ENCODE data around the gene FBXL20. TPM values are rescaled to one million over a fixed set of nuclear protein-coding genes. Genes with fewer than 3 reads are reported as not detected.

The FBXL20 gene
- total and polyA plus RNA-seq, 10 of the 15 experiments (the other 5 are each of a cell fraction or from before 2014, with no cell fraction given): 1.2 to 8.3 (median 4.4) TPM

GRCh38 chr17:39208893-39209292 is 192.5 kb downstream of the FBXL20 start (continued):
- 0 out of 2 replicates have a peak, but pooled peaks have one; percentile 7 for TF ChIP-seq RUNX3 (IDR thresholded peaks at IDR 0.05; ENCODE audit: low read length)
- no peak for TF ChIP-seq PKNOX1 (IDR thresholded peaks at IDR 0.05)

GRCh38 chr17:39208136-39208535 is 193.3 kb downstream of the FBXL20 start:
- peaks cover 10% of the 10 kb centered on the region in 2 experiments for H3K36me3 ChIP-seq (ENCODE audit: control insufficient read depth in 2 of 2, insufficient read depth in 2 of 2, low read length in 1 of 2)
- no peak overlapping the region for H3K27ac ChIP-seq (ENCODE audit: control insufficient read depth, insufficient read depth)
- no peaks in the 10 kb centered on the region for H3K9me3 ChIP-seq (replicated peaks; ENCODE audit: control insufficient read depth, insufficient read depth, low read length)
- RAD21 ChIA-PET (ENCODE audit: unreplicated experiment): interaction anchor here (2.1 to 6.1 kb wide), 5 partner anchors 8 to 339 kb away, joined by 8 to 160 read pairs (median 18); partner anchors contain the start of gene RPL19
- no peaks in the 10 kb centered on the region for H3K79me2 ChIP-seq (ENCODE audit: control insufficient read depth, insufficient read depth, low read length)
- TF ChIP-seq RFX5 (IDR thresholded peaks at IDR 0.05; ENCODE audit: low read depth, low read length) (no peak), SP1 (IDR thresholded peaks at IDR 0.05; ENCODE audit: low read depth, low read length) (no peak), SREBF1 (IDR thresholded peaks at IDR 0.05; ENCODE audit: low read length) (no peak), RAD51 (IDR thresholded peaks at IDR 0.05) (no peak), POU2F2 (IDR thresholded peaks at IDR 0.05; ENCODE audit: borderline replicate concordance, low read depth, low read length) (no peak), STAT1 (conservative IDR thresholded peaks at IDR 0.05) (no peak), RCOR1 (conservative IDR thresholded peaks at IDR 0.05; ENCODE audit: low read depth, low read length) (no peak), IRF3 (IDR thresholded peaks at IDR 0.05) (no peak), ELK1 (IDR thresholded peaks at IDR 0.05; ENCODE audit: low read depth, low read length) (no peak), NR2C2 (IDR thresholded peaks at IDR 0.05; ENCODE audit: borderline replicate concordance, control insufficient read depth, insufficient read length, low read depth) (no peak), SMARCA5 (IDR thresholded peaks at IDR 0.05) (no peak), ZNF217 (IDR thresholded peaks at IDR 0.05) (no peak), CHD2 (IDR thresholded peaks at IDR 0.05; ENCODE audit: borderline replicate concordance, low read depth, low read length) (no peak), MTA2 (IDR thresholded peaks at IDR 0.05; ENCODE audit: low read depth) (no peak)
- peaks cover 27% of the 10 kb centered on the region for H3K4me1 ChIP-seq (ENCODE audit: control insufficient read depth, insufficient read depth, low read length)
- peaks cover 3% of the 10 kb centered on the region; the same call in 1 of the 2 replicates for H4K20me1 ChIP-seq (ENCODE audit: control insufficient read depth, insufficient read depth)
- no peak overlapping the region for H3K4me3 ChIP-seq
- no peak for FAIRE-seq
- H3K27me3 ChIP-seq (replicated peaks in 1 of 2; ENCODE audit: control insufficient read depth in 2 of 2, insufficient read depth in 2 of 2, low read length in 1 of 2): peaks cover 2 to 3% of the 10 kb centered on the region in 2 experiments; a peak in 1 of 4 replicates
- POLR2A ChIA-PET: interaction anchor here (0.6 to 2.7 kb wide), 4 partner anchors 8 to 563 kb away, joined by 3 to 11 read pairs (median 6); partner anchors contain the start of gene RPL19
- intact Hi-C loops (cut with micrococcal nuclease; ENCODE audit: unreplicated experiment): no loop called here
- CTCF ChIA-PET: interaction anchor here (0.6 to 10.9 kb wide), 11 partner anchors 13 to 415 kb away, joined by 3 to 658 read pairs (median 5); no protein-coding TSS in a partner anchor
- no peak for DNase-seq (ENCODE audit: low read depth, low spot score)
- no peak overlapping the region for H3K9ac ChIP-seq (ENCODE audit: control insufficient read depth, insufficient read depth, low read length)
- BruUV-seq (replicated peaks): no TSS peak
- peak overlapping the region; percentile 38 for H2AFZ ChIP-seq (ENCODE audit: control insufficient read depth, low read depth, low read length)
- peak; percentile 17; the same call in 2 of the 3 replicates for ATAC-seq
- H3K4me2 ChIP-seq (ENCODE audit: control insufficient read depth, insufficient read depth): peak overlapping the region; percentile 85
- SMC1A ChIA-PET (ENCODE audit: uncharacterized antibody, unreplicated experiment): interaction anchor here (0.6 to 5.0 kb wide), 8 partner anchors 9 to 225 kb away, joined by 3 to 76 read pairs (median 10); partner anchors contain the start of genes CACNB1 and RPL19
- in situ Hi-C loops (cut with MboI): loop anchor here (5.0 kb wide), 1 partner anchor 34 kb away; no protein-coding TSS in a partner anchor
- WGBS (ENCODE audit: insufficient coverage, insufficient replicate concordance, low lambda C conversion rate, missing lambda C conversion rate): 70% methylated on average over 7 of the region's 7 CpGs

Measured in GM12878 (cell line).